Liver (tissue), 9 donors: ENCODE measurements around the gene SLX4. TPM values are rescaled to one million over a fixed set of nuclear protein-coding genes. Genes with fewer than 3 reads are reported as not detected.

Source experiments
- DNase-seq: peaks from one replicate; pipeline ENCODE4 v3.0.0-alpha.2; 2017; ENCODE audit warnings: low spot score
- H3K27ac ChIP-seq, 2 donors: one replicate each; pipeline ENCODE4 v1.7.0; 2013; ENCODE audit warnings: inconsistent platforms in 2 of 2, low read length in 2 of 2, control low read depth in 1 of 2, low read depth in 1 of 2, mild to moderate bottlenecking in 1 of 2
- H3K27me3 ChIP-seq, 4 donors: one replicate each; pipeline versions ENCODE4 v1.6.1 to v1.7.0; 2013; ENCODE audit warnings: low read length in 3 of 4, inconsistent platforms in 1 of 4, mild to moderate bottlenecking in 1 of 4, moderate library complexity in 1 of 4; ENCODE audit not compliant: control insufficient read depth in 4 of 4, insufficient read depth in 4 of 4
- H3K36me3 ChIP-seq, 4 donors: one replicate each; pipeline versions ENCODE4 v1.6.1 to v1.7.0; 2013; ENCODE audit warnings: low read length in 3 of 4, mild to moderate bottlenecking in 3 of 4, low read depth in 1 of 4, moderate library complexity in 1 of 4; ENCODE audit not compliant: control insufficient read depth in 4 of 4, insufficient read depth in 3 of 4
- H3K4me1 ChIP-seq, 4 donors: one replicate each; pipeline versions ENCODE4 v1.6.1 to v1.7.0; 2013; ENCODE audit warnings: low read length in 3 of 4, mild to moderate bottlenecking in 3 of 4, moderate library complexity in 1 of 4; ENCODE audit not compliant: control insufficient read depth in 4 of 4, insufficient read depth in 4 of 4
- H3K4me3 ChIP-seq, 3 donors: one replicate each; pipeline versions ENCODE4 v1.6.1 to v1.7.0; 2013; ENCODE audit warnings: low read length in 3 of 3, control low read depth in 1 of 3, low read depth in 1 of 3, mild to moderate bottlenecking in 1 of 3
- H3K9ac ChIP-seq, 2 donors: one replicate each; pipeline ENCODE4 v1.7.0; 2013; ENCODE audit warnings: low read length in 2 of 2, mild to moderate bottlenecking in 2 of 2, moderate library complexity in 2 of 2, control low read depth in 1 of 2, low read depth in 1 of 2
- H3K9me3 ChIP-seq, 4 donors: one replicate each; pipeline versions ENCODE4 v1.6.1 to v1.7.0; 2013; ENCODE audit warnings: low read length in 3 of 4; ENCODE audit not compliant: control insufficient read depth in 4 of 4
- ATF3 ChIP-seq: IDR thresholded peaks from 2 replicates; pipeline ENCODE4 v1.6.1; 2016; ENCODE audit warnings: antibody characterized with exemption
- FOXA1 ChIP-seq: IDR thresholded peaks from 2 replicates; pipeline ENCODE4 v1.6.1; 2016; ENCODE audit warnings: antibody characterized with exemption
- FOXA2 ChIP-seq: IDR thresholded peaks from 2 replicates; pipeline ENCODE4 v1.6.1; 2016; ENCODE audit warnings: antibody characterized with exemption
- GABPA ChIP-seq, 2 donors: IDR thresholded peaks in 1 of 2; conservative IDR thresholded peaks in 1 of 2; 2 replicates each; pipeline ENCODE4 v1.6.1; 2016; ENCODE audit warnings: antibody characterized with exemption in 2 of 2, mild to moderate bottlenecking in 1 of 2, moderate library complexity in 1 of 2
- HNF4A ChIP-seq, 2 donors: conservative IDR thresholded peaks; 2 replicates each; pipeline ENCODE4 v1.6.1; 2016; ENCODE audit warnings: antibody characterized with exemption in 2 of 2, mild to moderate bottlenecking in 2 of 2
- JUND ChIP-seq, 2 donors: IDR thresholded peaks; 2 replicates each; pipeline ENCODE4 v1.6.1; 2016; ENCODE audit warnings: antibody characterized with exemption in 2 of 2
- NR2F2 ChIP-seq: IDR thresholded peaks from 2 replicates; pipeline ENCODE4 v1.6.1; 2016; ENCODE audit warnings: antibody characterized with exemption
- REST ChIP-seq: IDR thresholded peaks from 2 replicates; pipeline ENCODE4 v1.6.1; 2016; ENCODE audit warnings: antibody characterized with exemption, mild to moderate bottlenecking
- RXRA ChIP-seq, 2 donors: IDR thresholded peaks; 2 replicates each; pipeline ENCODE4 v1.6.1; 2017 to 2018; ENCODE audit warnings: antibody characterized with exemption in 2 of 2, mild to moderate bottlenecking in 1 of 2
- SP1 ChIP-seq: IDR thresholded peaks from 2 replicates; pipeline ENCODE4 v1.6.1; 2018; ENCODE audit warnings: antibody characterized with exemption, mild to moderate bottlenecking
- TAF1 ChIP-seq: conservative IDR thresholded peaks from 2 replicates; pipeline ENCODE4 v1.6.1; 2016; ENCODE audit warnings: antibody characterized with exemption, mild to moderate bottlenecking
- WGBS: extraction: QIAGEN DNeasy Blood & Tissue Kit; methylation state at CpG from one replicate; pipeline ENCODE4 v1.1.7; 2013; 5-methylcytosine and 5-hydroxymethylcytosine counted together
- polyA plus RNA-seq, 2 donors: library from polyadenylated mRNA; stranded (reverse) in 1 of 2; unstranded in 1 of 2; fragments of 200-250 nt in 1 of 2; fragments of >200 nt in 1 of 2; fragmentation: Nextera tagmentation in 1 of 2; extraction: Ambion mirVana in 1 of 2; gene quantifications; one replicate each; pipeline versions ENCODE4 v1.2.1 to v1.2.3, GENCODE V29; 2013 to 2015
- total RNA-seq, 2 donors: library from RNA; depleted of rRNA; stranded (reverse); fragments of >200 nt; gene quantifications; one replicate each; pipeline ENCODE4 v1.2.3, GENCODE V29; 2014
- TF ChIP-seq, protein P1 (sequence below): fragments of 150-350 bp; IDR thresholded peaks from 2 replicates; pipeline ENCODE4 v1.5.1; 2017; ENCODE audit warnings: improper control_type of control experiment, low read depth, low read length; ENCODE audit not compliant: missing input control
- TF ChIP-seq, protein P2 (sequence below): IDR thresholded peaks from 2 replicates; pipeline ENCODE4 v1.6.1; 2016; ENCODE audit warnings: antibody characterized with exemption
- donor health status: healthy.
- donor health status: healthy.
- donor health status: healthy.
- donor health status: healthy.
- donor health status: healthy.

SLX4 gene
- total and polyA plus RNA-seq, 4 donors, result 0.32 to 4.9 (median 1.3) TPM

GRCh38 chr16:3607161-3607560 is 4.2 kb downstream of the SLX4 start:
- no peak for DNase-seq
- 93% methylated on average over 7 of the region's 7 CpGs for WGBS

More at GRCh38 chr16:3607161-3607560, 4.2 kb downstream of the SLX4 start:
- no peak overlapping the region for H3K27ac ChIP-seq
- no peak overlapping the region for H3K9ac ChIP-seq
- peaks cover 0 to 6% (median 4%) of the 10 kb centered on the region in 4 donors for H3K36me3 ChIP-seq
- no peak overlapping the region for H3K4me3 ChIP-seq
- TF ChIP-seq FOXA1 (no peak), ATF3 (no peak), TAF1 (no peak), JUND (IDR thresholded peaks at IDR 0.05) (no peak), FOXA2 (no peak), NR2F2 (no peak), SP1 (no peak), REST (no peak), HNF4A (conservative IDR thresholded peaks at IDR 0.05) (no peak), RXRA (IDR thresholded peaks at IDR 0.05) (no peak), GABPA (IDR thresholded peaks at IDR 0.05 in 1 of 2, conservative IDR thresholded peaks at IDR 0.05 in 1 of 2) (no peak)
- TF ChIP-seq, protein P1, sequence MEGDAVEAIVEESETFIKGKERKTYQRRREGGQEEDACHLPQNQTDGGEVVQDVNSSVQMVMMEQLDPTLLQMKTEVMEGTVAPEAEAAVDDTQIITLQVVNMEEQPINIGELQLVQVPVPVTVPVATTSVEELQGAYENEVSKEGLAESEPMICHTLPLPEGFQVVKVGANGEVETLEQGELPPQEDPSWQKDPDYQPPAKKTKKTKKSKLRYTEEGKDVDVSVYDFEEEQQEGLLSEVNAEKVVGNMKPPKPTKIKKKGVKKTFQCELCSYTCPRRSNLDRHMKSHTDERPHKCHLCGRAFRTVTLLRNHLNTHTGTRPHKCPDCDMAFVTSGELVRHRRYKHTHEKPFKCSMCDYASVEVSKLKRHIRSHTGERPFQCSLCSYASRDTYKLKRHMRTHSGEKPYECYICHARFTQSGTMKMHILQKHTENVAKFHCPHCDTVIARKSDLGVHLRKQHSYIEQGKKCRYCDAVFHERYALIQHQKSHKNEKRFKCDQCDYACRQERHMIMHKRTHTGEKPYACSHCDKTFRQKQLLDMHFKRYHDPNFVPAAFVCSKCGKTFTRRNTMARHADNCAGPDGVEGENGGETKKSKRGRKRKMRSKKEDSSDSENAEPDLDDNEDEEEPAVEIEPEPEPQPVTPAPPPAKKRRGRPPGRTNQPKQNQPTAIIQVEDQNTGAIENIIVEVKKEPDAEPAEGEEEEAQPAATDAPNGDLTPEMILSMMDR, result no peak
- TF ChIP-seq, protein P2, sequence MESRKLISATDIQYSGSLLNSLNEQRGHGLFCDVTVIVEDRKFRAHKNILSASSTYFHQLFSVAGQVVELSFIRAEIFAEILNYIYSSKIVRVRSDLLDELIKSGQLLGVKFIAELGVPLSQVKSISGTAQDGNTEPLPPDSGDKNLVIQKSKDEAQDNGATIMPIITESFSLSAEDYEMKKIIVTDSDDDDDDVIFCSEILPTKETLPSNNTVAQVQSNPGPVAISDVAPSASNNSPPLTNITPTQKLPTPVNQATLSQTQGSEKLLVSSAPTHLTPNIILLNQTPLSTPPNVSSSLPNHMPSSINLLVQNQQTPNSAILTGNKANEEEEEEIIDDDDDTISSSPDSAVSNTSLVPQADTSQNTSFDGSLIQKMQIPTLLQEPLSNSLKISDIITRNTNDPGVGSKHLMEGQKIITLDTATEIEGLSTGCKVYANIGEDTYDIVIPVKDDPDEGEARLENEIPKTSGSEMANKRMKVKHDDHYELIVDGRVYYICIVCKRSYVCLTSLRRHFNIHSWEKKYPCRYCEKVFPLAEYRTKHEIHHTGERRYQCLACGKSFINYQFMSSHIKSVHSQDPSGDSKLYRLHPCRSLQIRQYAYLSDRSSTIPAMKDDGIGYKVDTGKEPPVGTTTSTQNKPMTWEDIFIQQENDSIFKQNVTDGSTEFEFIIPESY, result no peak
- H3K4me1 ChIP-seq, result peaks cover 0 to 31% (median 23%) of the 10 kb centered on the region in 4 donors
- no peaks in the 10 kb centered on the region for H3K9me3 ChIP-seq
- no peaks in the 10 kb centered on the region for H3K27me3 ChIP-seq
